ENCODE results near the gene APBB2.

Gene APBB2

GRCh38 chr4:40789771-40790170 is 424.6 kb downstream of the APBB2 start:
- DNase-seq = no peak

GRCh38 chr4:40789031-40789430 is 425.3 kb downstream of the APBB2 start:
- DNase-seq = peak; percentile 34

DNA sequence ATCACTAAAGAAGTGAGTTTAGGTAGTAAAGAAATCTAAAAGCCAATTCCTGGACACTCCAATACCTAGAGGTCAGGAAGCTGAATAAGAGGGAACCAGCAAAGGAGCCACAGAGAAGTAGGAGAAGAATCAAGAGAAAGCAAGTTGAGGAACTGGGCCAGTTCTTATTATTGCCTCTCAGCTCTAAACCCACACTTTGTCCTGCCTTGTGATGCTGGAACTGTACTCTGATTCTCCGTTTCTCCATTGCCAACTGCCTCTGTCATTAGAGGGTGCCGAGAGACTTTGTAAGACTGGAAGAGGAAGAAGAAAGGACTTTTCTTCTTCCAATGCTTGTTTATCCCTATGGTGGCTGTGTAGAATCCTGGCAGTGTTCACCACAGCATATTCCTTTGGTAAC is 426.0 kb downstream of the APBB2 start:
- DNase-seq = peak; percentile 35

GRCh38 chr4:40785727-40786126 is 428.6 kb downstream of the APBB2 start:
- no peak for DNase-seq

GRCh38 chr4:40782876-40783275 is 431.5 kb downstream of the APBB2 start:
- peak; percentile 69 for DNase-seq

DNA sequence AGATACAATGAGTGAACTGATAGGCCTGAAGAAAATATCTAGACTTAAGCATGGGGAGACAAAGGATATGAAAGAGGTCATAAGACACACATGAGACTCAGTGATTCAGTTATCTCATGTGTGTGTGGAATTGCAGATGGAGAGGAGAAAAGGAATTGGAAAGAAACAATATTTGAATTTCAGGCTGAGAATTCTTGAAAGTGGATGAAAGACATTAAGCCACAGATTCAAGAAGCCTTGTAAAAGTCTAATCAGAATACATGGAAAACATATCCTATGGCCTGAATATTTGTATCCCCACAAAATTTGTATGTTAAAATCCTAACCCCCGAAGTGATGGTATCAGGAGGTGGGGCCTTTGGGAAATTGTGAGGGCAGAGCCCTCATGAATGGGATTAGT is 436.3 kb downstream of the APBB2 start:
- DNase-seq = no peak

- DNase-seq = no peak
Observed at GRCh38 chr4:40769266-40769665, 445.1 kb downstream of the APBB2 start.

- peak; percentile 97 for DNase-seq
Observed at GRCh38 chr4:40763228-40763716, 451.1 kb downstream of the APBB2 start.
